ENCODE measurements around the gene DYNLT2B.

The DYNLT2B gene

DNA sequence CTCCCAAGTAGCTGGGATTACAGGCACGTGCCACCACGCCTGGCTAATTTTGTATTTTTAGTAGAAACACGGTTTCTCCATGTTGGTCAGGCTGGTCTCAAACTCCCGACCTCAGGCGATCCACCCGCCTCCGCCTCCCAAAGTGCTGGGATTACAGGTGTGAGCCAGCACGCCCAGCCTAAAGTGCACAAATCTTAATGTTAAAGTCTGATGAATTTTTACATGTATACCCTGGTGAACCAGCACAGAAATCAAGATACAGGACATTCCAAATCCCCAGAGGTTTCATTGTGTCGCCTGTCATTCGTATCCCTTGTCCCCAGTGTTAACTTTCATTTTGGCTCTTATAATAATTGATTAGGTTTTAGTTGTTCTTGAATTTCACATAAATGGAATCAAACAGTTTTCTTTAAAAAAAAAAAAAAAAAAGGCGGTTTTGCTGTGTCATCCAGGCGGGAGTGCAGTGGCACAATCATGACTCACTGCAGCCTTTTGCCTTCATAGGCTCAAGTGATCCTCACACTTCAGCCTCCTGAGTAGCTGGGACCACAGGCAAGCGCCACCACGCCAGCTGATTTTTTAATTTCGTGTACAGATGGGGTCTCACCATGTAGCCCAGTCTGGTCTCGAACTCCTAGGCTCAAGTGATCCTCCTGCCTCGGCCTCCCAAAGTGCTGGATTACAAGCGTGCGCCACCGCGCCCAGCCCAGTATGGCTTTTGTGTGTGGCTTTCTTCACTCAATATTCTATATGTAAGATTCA lies 21.6 kb upstream of the DYNLT2B start:
- TF ChIP-seq, protein P1, sequence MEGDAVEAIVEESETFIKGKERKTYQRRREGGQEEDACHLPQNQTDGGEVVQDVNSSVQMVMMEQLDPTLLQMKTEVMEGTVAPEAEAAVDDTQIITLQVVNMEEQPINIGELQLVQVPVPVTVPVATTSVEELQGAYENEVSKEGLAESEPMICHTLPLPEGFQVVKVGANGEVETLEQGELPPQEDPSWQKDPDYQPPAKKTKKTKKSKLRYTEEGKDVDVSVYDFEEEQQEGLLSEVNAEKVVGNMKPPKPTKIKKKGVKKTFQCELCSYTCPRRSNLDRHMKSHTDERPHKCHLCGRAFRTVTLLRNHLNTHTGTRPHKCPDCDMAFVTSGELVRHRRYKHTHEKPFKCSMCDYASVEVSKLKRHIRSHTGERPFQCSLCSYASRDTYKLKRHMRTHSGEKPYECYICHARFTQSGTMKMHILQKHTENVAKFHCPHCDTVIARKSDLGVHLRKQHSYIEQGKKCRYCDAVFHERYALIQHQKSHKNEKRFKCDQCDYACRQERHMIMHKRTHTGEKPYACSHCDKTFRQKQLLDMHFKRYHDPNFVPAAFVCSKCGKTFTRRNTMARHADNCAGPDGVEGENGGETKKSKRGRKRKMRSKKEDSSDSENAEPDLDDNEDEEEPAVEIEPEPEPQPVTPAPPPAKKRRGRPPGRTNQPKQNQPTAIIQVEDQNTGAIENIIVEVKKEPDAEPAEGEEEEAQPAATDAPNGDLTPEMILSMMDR (IDR thresholded peaks at IDR 0.05; ENCODE audit: borderline replicate concordance, insufficient read depth, low read depth, low read length), result no peak
- H3K4me3 ChIP-seq (ENCODE audit: low read depth, low read length), result no peak overlapping the region

DNA sequence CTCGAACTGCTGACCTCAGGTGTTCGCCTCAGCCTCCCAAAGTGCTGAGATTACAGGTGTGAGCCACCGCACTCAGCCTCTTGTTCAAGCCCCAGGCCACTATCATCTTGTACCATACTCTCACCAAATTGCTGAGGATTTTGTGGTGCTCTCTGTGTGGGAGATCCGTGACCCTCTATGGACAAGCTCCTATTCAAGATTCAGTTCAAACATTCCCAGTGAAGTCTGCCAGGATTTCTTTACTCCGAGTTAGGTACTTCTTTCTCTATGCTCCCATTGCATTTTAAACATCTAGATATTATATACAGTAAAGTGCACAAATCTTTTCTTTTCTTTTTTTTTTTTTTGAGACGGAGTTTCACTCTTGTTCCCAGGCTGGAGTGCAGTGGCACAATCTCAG lies 21.0 kb upstream of the DYNLT2B start:
- TF ChIP-seq, protein P1 (IDR thresholded peaks at IDR 0.05; ENCODE audit: borderline replicate concordance, insufficient read depth, low read depth, low read length), result no peak

DNA sequence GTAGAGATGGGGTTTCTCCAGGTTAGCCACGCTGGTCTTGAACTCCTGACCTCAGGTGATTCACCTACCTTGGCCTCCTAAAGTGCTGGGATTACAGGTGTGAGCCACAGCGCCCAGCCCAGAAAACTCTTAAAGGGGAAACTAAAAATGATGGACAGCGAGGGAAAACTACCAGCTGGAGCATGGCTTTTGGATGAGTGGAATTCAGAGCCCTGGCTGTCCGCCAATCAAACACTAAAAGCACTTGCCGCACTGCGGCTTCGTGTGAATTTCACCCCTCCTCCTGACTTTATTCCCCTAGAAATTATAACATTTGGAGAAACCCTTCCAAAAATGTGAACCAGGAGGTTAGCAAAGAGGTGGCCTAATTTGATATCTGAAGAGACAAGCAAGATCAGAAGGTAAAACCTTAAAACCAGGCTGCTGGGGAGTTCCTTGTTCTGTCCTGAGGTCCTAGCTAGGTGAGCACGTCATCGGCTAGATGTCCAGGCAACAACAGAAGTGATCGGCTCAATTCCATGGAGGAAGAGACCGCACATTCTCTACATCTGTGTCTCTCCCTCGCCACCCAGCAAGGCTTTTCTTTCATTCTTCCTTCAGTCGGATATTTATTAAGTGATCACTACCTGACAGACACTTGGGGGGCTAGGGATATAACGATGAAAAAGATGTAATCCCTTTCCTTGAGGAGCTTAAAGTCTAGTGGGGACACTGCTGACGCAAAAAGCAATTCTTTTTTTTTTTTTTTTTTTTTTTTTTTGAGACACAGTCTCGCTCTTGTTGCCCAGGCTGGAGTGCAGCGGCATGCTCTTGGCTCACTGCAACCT lies 18.5 kb upstream of the DYNLT2B start:
- no peak overlapping the region for H3K4me3 ChIP-seq (ENCODE audit: low read depth, low read length)

More for the DNA sequence above, 21.0 kb upstream of the DYNLT2B start:
- H3K4me3 ChIP-seq (ENCODE audit: low read depth, low read length), result no peak overlapping the region

DNA sequence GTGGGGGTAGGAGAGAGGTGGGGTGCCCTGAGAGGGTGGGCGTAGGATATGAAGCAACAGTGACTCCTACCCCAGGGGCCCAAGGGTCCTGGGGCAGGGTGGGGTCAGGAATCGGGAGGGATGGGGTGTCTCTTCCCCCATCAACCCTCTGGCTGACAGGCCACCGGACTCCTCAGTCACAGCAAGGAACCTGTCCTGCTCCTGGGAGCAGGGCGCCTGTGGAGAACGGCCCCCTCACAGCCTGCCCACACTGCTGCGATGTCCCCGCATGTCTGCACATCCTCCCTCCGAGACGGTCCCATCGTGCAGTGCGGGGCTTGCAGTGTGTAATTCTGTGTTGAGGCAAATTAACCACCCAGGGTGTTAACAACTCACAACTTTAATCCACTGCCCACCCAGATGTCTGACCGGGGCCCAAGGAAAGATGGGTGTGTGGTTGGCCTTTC lies 17.5 kb upstream of the DYNLT2B start:
- H3K4me3 ChIP-seq (ENCODE audit: low read depth, low read length), result no peak overlapping the region
- TF ChIP-seq, protein P1 (IDR thresholded peaks at IDR 0.05; ENCODE audit: borderline replicate concordance, insufficient read depth, low read depth, low read length), result no peak

More for the DNA sequence above, 18.5 kb upstream of the DYNLT2B start:
- TF ChIP-seq, protein P1 (IDR thresholded peaks at IDR 0.05; ENCODE audit: borderline replicate concordance, insufficient read depth, low read depth, low read length), result no peak

DNA sequence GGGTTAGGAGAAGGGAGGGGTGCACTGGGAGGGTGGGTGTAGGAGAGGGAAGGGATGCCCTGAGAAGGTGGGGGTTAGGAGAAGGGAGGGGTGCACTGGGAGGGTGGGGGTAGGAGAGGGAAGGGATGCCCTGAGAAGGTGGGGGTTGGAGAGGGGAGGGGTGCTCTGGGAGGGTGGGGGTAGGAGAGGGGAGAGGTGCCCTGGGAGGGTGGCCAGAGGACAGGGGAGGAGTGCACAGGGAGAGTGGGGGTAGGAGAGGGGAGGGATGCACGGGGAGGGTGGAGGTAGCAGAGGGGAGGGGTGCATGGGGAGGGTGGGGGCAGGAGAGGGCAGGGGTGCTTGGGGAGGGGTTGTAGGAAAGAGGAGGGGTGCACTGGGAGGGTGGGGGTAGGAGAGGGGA lies 16.9 kb upstream of the DYNLT2B start:
- H3K4me3 ChIP-seq (ENCODE audit: low read depth, low read length), result no peak overlapping the region
- TF ChIP-seq, protein P1 (IDR thresholded peaks at IDR 0.05; ENCODE audit: borderline replicate concordance, insufficient read depth, low read depth, low read length), result no peak

DNA sequence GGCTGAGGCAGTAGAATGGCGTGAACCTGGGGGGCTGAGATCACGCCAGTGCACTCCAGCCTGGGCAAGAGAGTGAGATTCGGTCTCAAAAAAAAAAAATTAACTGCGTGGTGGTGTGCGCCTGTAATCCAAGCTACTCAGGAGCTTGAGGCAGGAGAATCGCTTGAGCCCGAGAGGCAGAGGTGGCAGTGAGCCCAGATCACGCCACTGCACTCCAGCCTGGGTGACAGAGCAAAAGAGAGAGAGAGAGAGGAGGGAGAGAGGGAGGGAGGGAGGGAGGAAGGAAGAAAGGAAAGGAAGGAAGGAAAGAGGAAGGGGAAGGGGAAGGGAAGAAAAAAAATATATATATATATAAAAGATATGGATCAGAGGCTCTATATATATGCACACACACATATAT lies 14.1 kb upstream of the DYNLT2B start:
- TF ChIP-seq, protein P1 (IDR thresholded peaks at IDR 0.05; ENCODE audit: borderline replicate concordance, insufficient read depth, low read depth, low read length), result no peak
- no peak overlapping the region for H3K4me3 ChIP-seq (ENCODE audit: low read depth, low read length)
